Stimulated activated CD8-positive, alpha-beta memory T cell treated with anti-CD3 and anti-CD28 coated beads, Interleukin-7, amount 100 ng/mL, for 24 hours (primary cell): ENCODE results near the gene CRKL.

Experiments
- DNase-seq: peaks from one replicate; pipeline ENCODE4 v3.0.0-alpha.2; 2020; ENCODE audit warnings: low read depth

The CRKL gene

GRCh38 chr22:20997536-20998257 lies 80.5 kb downstream of the CRKL start:
- DNase-seq = no peak

- DNase-seq = no peak
These were observed 81.5 kb downstream of the CRKL start for GRCh38 chr22:20998411-20999336.

GRCh38 chr22:20999350-21000206 lies 82.4 kb downstream of the CRKL start:
- no peak for DNase-seq

- no peak for DNase-seq
These were observed 83.2 kb downstream of the CRKL start for GRCh38 chr22:21000207-21000986.

- no peak for DNase-seq
These were observed 83.9 kb downstream of the CRKL start for GRCh38 chr22:21000987-21001600.

- DNase-seq = peak; percentile 85
These were observed 84.6 kb downstream of the CRKL start, which contains the start of gene THAP7 for GRCh38 chr22:21001601-21002325. TSS of gene THAP7 (minus strand) at chr22:21002118. CDS start at chr22:21001911, 207 bp downstream.
